ENCODE results near the gene COQ10B. TPM values are rescaled to one million over a fixed set of nuclear protein-coding genes. Genes with fewer than 3 reads are reported as not detected.

COQ10B gene
- total and polyA plus RNA-seq, 4 donors, result 12.0 to 22.1 (median 16.5) TPM

DNA sequence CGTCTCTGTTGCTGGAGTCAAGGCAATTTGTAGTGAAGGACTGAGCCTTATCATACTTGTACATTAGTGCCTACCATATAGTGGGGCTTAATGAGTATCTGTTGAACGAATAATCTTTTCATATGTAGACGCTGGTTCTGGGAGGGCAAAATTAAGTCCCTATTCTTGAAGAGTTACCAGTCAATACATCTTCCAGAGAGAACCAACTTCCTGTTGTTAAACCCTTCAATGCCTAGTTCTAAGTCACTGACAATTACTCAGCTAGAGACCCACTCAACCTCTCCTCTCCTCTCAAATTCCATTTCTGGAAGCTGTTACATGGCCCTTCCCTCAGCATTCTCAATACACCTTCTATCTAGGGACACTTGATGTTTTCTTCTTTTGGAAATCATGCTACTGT is 61.4 kb downstream of the COQ10B start:
- Histone ChIP-seq H3K4me3 (ENCODE audit: low read depth in 1 of 3, low read length in 3 of 3) (peak overlapping the region in 1 of 3 donors; percentile 82), H3K36me3 (ENCODE audit: control insufficient read depth in 4 of 4, insufficient read depth in 3 of 4, low read depth in 1 of 4, low read length in 3 of 4) (no peaks in the 10 kb centered on the region), H3K27me3 (ENCODE audit: control insufficient read depth in 4 of 4, insufficient read depth in 4 of 4, low read length in 3 of 4) (no peaks in the 10 kb centered on the region), H3K9ac (ENCODE audit: low read depth in 1 of 2, low read length in 2 of 2) (peak overlapping the region; percentile 93 to 98), H3K9me3 (ENCODE audit: control insufficient read depth in 4 of 4, low read length in 3 of 4) (no peaks in the 10 kb centered on the region), H3K4me1 (ENCODE audit: control insufficient read depth in 4 of 4, insufficient read depth in 4 of 4, low read length in 3 of 4) (peaks cover 0 to 12% (median 6%) of the 10 kb centered on the region in 4 donors), H3K27ac (ENCODE audit: low read depth in 1 of 2, low read length in 2 of 2) (peak overlapping the region; percentile 93 to 95)
- DNase-seq (ENCODE audit: low spot score), result no peak
- TF ChIP-seq, protein P1, sequence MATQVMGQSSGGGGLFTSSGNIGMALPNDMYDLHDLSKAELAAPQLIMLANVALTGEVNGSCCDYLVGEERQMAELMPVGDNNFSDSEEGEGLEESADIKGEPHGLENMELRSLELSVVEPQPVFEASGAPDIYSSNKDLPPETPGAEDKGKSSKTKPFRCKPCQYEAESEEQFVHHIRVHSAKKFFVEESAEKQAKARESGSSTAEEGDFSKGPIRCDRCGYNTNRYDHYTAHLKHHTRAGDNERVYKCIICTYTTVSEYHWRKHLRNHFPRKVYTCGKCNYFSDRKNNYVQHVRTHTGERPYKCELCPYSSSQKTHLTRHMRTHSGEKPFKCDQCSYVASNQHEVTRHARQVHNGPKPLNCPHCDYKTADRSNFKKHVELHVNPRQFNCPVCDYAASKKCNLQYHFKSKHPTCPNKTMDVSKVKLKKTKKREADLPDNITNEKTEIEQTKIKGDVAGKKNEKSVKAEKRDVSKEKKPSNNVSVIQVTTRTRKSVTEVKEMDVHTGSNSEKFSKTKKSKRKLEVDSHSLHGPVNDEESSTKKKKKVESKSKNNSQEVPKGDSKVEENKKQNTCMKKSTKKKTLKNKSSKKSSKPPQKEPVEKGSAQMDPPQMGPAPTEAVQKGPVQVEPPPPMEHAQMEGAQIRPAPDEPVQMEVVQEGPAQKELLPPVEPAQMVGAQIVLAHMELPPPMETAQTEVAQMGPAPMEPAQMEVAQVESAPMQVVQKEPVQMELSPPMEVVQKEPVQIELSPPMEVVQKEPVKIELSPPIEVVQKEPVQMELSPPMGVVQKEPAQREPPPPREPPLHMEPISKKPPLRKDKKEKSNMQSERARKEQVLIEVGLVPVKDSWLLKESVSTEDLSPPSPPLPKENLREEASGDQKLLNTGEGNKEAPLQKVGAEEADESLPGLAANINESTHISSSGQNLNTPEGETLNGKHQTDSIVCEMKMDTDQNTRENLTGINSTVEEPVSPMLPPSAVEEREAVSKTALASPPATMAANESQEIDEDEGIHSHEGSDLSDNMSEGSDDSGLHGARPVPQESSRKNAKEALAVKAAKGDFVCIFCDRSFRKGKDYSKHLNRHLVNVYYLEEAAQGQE (IDR thresholded peaks at IDR 0.05), result no peak
- no peak for TF ChIP-seq GABPA (IDR thresholded peaks at IDR 0.05 in 1 of 2, conservative IDR thresholded peaks at IDR 0.05 in 1 of 2)
- TF ChIP-seq SP1 (IDR thresholded peaks at IDR 0.05), result no peak
- TF ChIP-seq FOXA2 (IDR thresholded peaks at IDR 0.05), result no peak
- 81% methylated on average over 3 of the region's 3 CpGs for WGBS

DNA sequence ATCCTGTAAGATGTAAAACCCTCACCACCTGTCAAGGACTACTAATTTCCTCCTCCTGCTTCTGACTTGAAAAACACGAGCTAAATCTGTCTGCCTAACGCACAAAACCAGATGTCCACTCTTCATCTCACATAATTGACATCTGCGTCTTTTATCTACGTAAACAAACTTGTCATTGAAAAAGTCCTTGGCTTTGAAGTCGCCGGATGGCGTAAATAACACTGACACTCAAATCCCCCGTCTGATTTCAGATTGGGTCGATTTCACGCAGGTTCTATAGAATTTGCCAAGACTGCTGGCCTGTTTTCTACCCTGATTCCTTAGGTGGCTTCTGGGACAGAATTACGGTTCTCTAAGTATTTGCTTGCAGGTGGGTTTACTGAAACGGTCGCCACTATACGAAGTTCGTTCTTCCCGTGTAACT is 62.0 kb downstream of the COQ10B start:
- H3K27me3 ChIP-seq (ENCODE audit: control insufficient read depth in 4 of 4, insufficient read depth in 4 of 4, low read length in 3 of 4), result no peaks in the 10 kb centered on the region
- H3K27ac ChIP-seq (ENCODE audit: low read depth in 1 of 2, low read length in 2 of 2), result peak overlapping the region; percentile 93 to 95
- peak overlapping the region; percentile 93 to 98 for H3K9ac ChIP-seq (ENCODE audit: low read depth in 1 of 2, low read length in 2 of 2)
- H3K4me1 ChIP-seq (ENCODE audit: control insufficient read depth in 4 of 4, insufficient read depth in 4 of 4, low read length in 3 of 4), result peaks cover 0 to 12% (median 6%) of the 10 kb centered on the region in 4 donors
- peak overlapping the region; percentile 64 to 82 (median 82) for H3K4me3 ChIP-seq (ENCODE audit: low read depth in 1 of 3, low read length in 3 of 3)
- no peak for DNase-seq (ENCODE audit: low spot score)
- WGBS, result under 1% methylated on average over 16 of the region's 16 CpGs
- TF ChIP-seq, protein P2, sequence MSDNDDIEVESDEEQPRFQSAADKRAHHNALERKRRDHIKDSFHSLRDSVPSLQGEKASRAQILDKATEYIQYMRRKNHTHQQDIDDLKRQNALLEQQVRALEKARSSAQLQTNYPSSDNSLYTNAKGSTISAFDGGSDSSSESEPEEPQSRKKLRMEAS (IDR thresholded peaks at IDR 0.05), result no peak
- TF ChIP-seq FOXA2 (IDR thresholded peaks at IDR 0.05) (no peak), RAD21 (IDR thresholded peaks at IDR 0.05) (no peak), TAF1 (conservative IDR thresholded peaks at IDR 0.05) (no peak), JUND (IDR thresholded peaks at IDR 0.05) (peak in 1 of 2 donors; percentile 29)
- no peaks in the 10 kb centered on the region for H3K9me3 ChIP-seq (ENCODE audit: control insufficient read depth in 4 of 4, low read length in 3 of 4)
- H3K36me3 ChIP-seq (ENCODE audit: control insufficient read depth in 4 of 4, insufficient read depth in 3 of 4, low read depth in 1 of 4, low read length in 3 of 4), result no peaks in the 10 kb centered on the region

DNA sequence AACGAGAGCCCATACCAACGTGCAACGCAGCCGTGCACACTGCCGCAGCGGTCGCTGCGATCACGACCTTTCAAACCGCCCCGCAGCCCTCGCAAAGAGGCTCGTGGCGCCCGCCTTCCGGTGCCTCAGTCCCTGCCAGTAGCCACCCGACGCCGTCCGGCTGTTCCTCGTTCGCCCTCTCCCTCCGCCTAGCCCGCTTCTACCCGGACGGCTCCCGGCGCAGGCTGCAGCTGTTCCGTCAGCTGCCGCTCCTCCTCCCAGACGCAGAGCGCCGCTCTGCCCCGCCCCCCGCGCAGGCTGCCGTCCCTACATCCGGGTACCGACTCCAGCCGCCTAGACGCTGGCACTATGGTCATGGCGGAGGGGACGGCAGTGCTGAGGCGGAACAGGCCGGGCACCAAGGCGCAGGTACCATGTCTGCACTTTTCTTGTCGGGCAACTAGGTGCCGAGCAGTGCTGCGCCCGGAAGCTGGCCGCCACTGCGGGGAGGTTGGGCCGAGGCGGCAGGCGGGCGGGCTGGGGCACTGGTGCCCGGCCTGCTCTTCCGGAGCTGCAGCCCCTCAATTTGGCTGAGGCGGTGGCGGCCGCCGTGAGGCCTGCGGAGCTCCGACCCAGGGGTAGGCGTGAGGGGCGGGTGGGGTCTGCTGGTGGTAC is 62.5 kb downstream of the COQ10B start, which contains the start of gene MOB4:
Gene MOB4 (plus strand): TSS at position 328 of the 654 bp plus-strand sequence. CDS start 21 bp downstream, at position 349.
- peak within 1 kb of the TSS; percentile 93 to 98 for H3K9ac ChIP-seq (ENCODE audit: low read depth in 1 of 2, low read length in 2 of 2)
- under 1% methylated on average over 66 of the region's 66 CpGs for WGBS
- H3K4me3 ChIP-seq (ENCODE audit: low read depth in 1 of 3, low read length in 3 of 3), result peak within 1 kb of the TSS; percentile 64 to 82 (median 82)
- H3K36me3 ChIP-seq (ENCODE audit: control insufficient read depth in 4 of 4, insufficient read depth in 3 of 4, low read depth in 1 of 4, low read length in 3 of 4), result no peaks in the 10 kb centered on the region
- H3K9me3 ChIP-seq (ENCODE audit: control insufficient read depth in 4 of 4, low read length in 3 of 4), result no peaks in the 10 kb centered on the region
- H3K4me1 ChIP-seq (ENCODE audit: control insufficient read depth in 4 of 4, insufficient read depth in 4 of 4, low read length in 3 of 4), result peaks cover 0 to 12% (median 6%) of the 10 kb centered on the region in 4 donors
- H3K27me3 ChIP-seq (ENCODE audit: control insufficient read depth in 4 of 4, insufficient read depth in 4 of 4, low read length in 3 of 4), result no peaks in the 10 kb centered on the region
- DNase-seq (ENCODE audit: low spot score), result peak; percentile 97
- H3K27ac ChIP-seq (ENCODE audit: low read depth in 1 of 2, low read length in 2 of 2), result peak within 1 kb of the TSS; percentile 93 to 95
- TF ChIP-seq JUND (IDR thresholded peaks at IDR 0.05) (peak; percentile 28 to 41), FOXA1 (IDR thresholded peaks at IDR 0.05) (no peak), FOXA2 (IDR thresholded peaks at IDR 0.05) (no peak), RXRA (IDR thresholded peaks at IDR 0.05) (peak; percentile 48 to 58), SP1 (IDR thresholded peaks at IDR 0.05) (peak; percentile 88), HNF4G (IDR thresholded peaks at IDR 0.05) (no peak), GABPA (IDR thresholded peaks at IDR 0.05 in 1 of 2, conservative IDR thresholded peaks at IDR 0.05 in 1 of 2) (peak; percentile 66 to 86), RAD21 (IDR thresholded peaks at IDR 0.05) (peak; percentile 57 to 63), EGR1 (IDR thresholded peaks at IDR 0.05; ENCODE audit: low read depth in 2 of 2) (peak in 1 of 2 donors; percentile 73), TAF1 (conservative IDR thresholded peaks at IDR 0.05) (peak; percentile 74), YY1 (IDR thresholded peaks at IDR 0.05) (peak; percentile 97)
- TF ChIP-seq, protein P3, sequence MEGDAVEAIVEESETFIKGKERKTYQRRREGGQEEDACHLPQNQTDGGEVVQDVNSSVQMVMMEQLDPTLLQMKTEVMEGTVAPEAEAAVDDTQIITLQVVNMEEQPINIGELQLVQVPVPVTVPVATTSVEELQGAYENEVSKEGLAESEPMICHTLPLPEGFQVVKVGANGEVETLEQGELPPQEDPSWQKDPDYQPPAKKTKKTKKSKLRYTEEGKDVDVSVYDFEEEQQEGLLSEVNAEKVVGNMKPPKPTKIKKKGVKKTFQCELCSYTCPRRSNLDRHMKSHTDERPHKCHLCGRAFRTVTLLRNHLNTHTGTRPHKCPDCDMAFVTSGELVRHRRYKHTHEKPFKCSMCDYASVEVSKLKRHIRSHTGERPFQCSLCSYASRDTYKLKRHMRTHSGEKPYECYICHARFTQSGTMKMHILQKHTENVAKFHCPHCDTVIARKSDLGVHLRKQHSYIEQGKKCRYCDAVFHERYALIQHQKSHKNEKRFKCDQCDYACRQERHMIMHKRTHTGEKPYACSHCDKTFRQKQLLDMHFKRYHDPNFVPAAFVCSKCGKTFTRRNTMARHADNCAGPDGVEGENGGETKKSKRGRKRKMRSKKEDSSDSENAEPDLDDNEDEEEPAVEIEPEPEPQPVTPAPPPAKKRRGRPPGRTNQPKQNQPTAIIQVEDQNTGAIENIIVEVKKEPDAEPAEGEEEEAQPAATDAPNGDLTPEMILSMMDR (IDR thresholded peaks at IDR 0.05; ENCODE audit: low read depth, low read length, missing input control), result no peak
- TF ChIP-seq, protein P1 (IDR thresholded peaks at IDR 0.05), result peak; percentile 95
- TF ChIP-seq, protein P4, sequence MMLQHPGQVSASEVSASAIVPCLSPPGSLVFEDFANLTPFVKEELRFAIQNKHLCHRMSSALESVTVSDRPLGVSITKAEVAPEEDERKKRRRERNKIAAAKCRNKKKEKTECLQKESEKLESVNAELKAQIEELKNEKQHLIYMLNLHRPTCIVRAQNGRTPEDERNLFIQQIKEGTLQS (IDR thresholded peaks at IDR 0.05), result no peak
- TF ChIP-seq, protein P2 (IDR thresholded peaks at IDR 0.05), result peak; percentile 43
